ENCODE results near the gene TTYH3.
"Not testable (repeated sequence)": the region's sequence is repeated elsewhere in the genome, so short reads cannot be mapped to it uniquely, and the experiment has no call there.

- not testable (repeated sequence) for TF ChIP-seq POLR2A (IDR thresholded peaks at IDR 0.05; ENCODE audit: low read length); GATA1 (IDR thresholded peaks at IDR 0.05; ENCODE audit: low read depth, low read length)
These were observed 60.2 kb downstream of the TTYH3 start for GRCh38 chr7:2691932-2692439.

Data from erythroblast (primary cell).